ENCODE results near the gene GOLPH3L.
"Not testable (repeated sequence)": the region's sequence is repeated elsewhere in the genome, so short reads cannot be mapped to it uniquely, and the experiment has no call there.

GOLPH3L gene

GRCh38 chr1:150610576-150610975 lies 86.4 kb downstream of the GOLPH3L start:
- H3K27me3 ChIP-seq (ENCODE audit: insufficient read depth, low read length, poor library complexity, severe bottlenecking): no peaks in the 10 kb centered on the region
- no peaks in the 10 kb centered on the region for H3K79me2 ChIP-seq (ENCODE audit: insufficient read depth, low read length)
- no peaks in the 10 kb centered on the region for H3K9me3 ChIP-seq (ENCODE audit: insufficient read depth, low read depth, low read length)
- peaks cover 38% of the 10 kb centered on the region for H3K4me1 ChIP-seq (ENCODE audit: insufficient read depth, low read length, poor library complexity, severe bottlenecking)
- H3K9ac ChIP-seq (ENCODE audit: low read depth, low read length, poor library complexity, severe bottlenecking): no peak overlapping the region
- peaks cover 12% of the 10 kb centered on the region; the same call in 1 of the 2 replicates for H3F3A ChIP-seq (ENCODE audit: low read depth)
- no peak overlapping the region for H2AFZ ChIP-seq (ENCODE audit: low read length)
- H3K9me2 ChIP-seq (replicated peaks; ENCODE audit: low read depth, low read length): no peaks in the 10 kb centered on the region
- H4K20me1 ChIP-seq (ENCODE audit: insufficient read depth, low read length, poor library complexity, severe bottlenecking): no peaks in the 10 kb centered on the region
- no peak overlapping the region for H3K4me3 ChIP-seq (ENCODE audit: low read length, poor library complexity, severe bottlenecking)
- no peak for TF ChIP-seq EZH2phosphoT487 (IDR thresholded peaks at IDR 0.05; ENCODE audit: borderline replicate concordance)
- TF ChIP-seq, protein P1, sequence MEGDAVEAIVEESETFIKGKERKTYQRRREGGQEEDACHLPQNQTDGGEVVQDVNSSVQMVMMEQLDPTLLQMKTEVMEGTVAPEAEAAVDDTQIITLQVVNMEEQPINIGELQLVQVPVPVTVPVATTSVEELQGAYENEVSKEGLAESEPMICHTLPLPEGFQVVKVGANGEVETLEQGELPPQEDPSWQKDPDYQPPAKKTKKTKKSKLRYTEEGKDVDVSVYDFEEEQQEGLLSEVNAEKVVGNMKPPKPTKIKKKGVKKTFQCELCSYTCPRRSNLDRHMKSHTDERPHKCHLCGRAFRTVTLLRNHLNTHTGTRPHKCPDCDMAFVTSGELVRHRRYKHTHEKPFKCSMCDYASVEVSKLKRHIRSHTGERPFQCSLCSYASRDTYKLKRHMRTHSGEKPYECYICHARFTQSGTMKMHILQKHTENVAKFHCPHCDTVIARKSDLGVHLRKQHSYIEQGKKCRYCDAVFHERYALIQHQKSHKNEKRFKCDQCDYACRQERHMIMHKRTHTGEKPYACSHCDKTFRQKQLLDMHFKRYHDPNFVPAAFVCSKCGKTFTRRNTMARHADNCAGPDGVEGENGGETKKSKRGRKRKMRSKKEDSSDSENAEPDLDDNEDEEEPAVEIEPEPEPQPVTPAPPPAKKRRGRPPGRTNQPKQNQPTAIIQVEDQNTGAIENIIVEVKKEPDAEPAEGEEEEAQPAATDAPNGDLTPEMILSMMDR (conservative IDR thresholded peaks at IDR 0.05; ENCODE audit: low read length): no peak
- H3K4me2 ChIP-seq (ENCODE audit: low read depth, low read length, poor library complexity, severe bottlenecking): no peak overlapping the region
- H3K36me3 ChIP-seq (ENCODE audit: insufficient read depth, low read length): no peaks in the 10 kb centered on the region

- Histone ChIP-seq H3K79me2 (ENCODE audit: insufficient read depth, low read length) (no peaks in the 10 kb centered on the region), H3K4me2 (ENCODE audit: low read depth, low read length, poor library complexity, severe bottlenecking) (no peak overlapping the region), H3K4me1 (ENCODE audit: insufficient read depth, low read length, poor library complexity, severe bottlenecking) (peaks cover 31% of the 10 kb centered on the region), H3K9ac (ENCODE audit: low read depth, low read length, poor library complexity, severe bottlenecking) (no peak overlapping the region), H3K36me3 (ENCODE audit: insufficient read depth, low read length) (no peaks in the 10 kb centered on the region), H3F3A (ENCODE audit: low read depth) (peaks cover 12% of the 10 kb centered on the region; the same call in 1 of the 2 replicates), H3K27me3 (ENCODE audit: insufficient read depth, low read length, poor library complexity, severe bottlenecking) (no peaks in the 10 kb centered on the region), H3K4me3 (ENCODE audit: low read length, poor library complexity, severe bottlenecking) (no peak overlapping the region), H4K20me1 (ENCODE audit: insufficient read depth, low read length, poor library complexity, severe bottlenecking) (no peaks in the 10 kb centered on the region), H3K9me2 (replicated peaks; ENCODE audit: low read depth, low read length) (no peaks in the 10 kb centered on the region), H3K9me3 (ENCODE audit: insufficient read depth, low read depth, low read length) (no peaks in the 10 kb centered on the region), H2AFZ (ENCODE audit: low read length) (no peak overlapping the region)
- no peak for TF ChIP-seq EZH2phosphoT487 (IDR thresholded peaks at IDR 0.05; ENCODE audit: borderline replicate concordance)
- TF ChIP-seq, protein P1 (conservative IDR thresholded peaks at IDR 0.05; ENCODE audit: low read length): no peak
These were observed 87.2 kb downstream of the GOLPH3L start for GRCh38 chr1:150609732-150610131.

- H3K9ac ChIP-seq (ENCODE audit: low read depth, low read length, poor library complexity, severe bottlenecking): no peak overlapping the region
- H3K36me3 ChIP-seq (ENCODE audit: insufficient read depth, low read length): no peaks in the 10 kb centered on the region
- no peaks in the 10 kb centered on the region for H3K79me2 ChIP-seq (ENCODE audit: insufficient read depth, low read length)
- no peaks in the 10 kb centered on the region for H3F3A ChIP-seq (ENCODE audit: low read depth)
- H3K4me1 ChIP-seq (ENCODE audit: insufficient read depth, low read length, poor library complexity, severe bottlenecking): peaks cover 6% of the 10 kb centered on the region
- H3K9me3 ChIP-seq (ENCODE audit: insufficient read depth, low read depth, low read length): no peaks in the 10 kb centered on the region
- H3K4me3 ChIP-seq (ENCODE audit: low read length, poor library complexity, severe bottlenecking): no peak overlapping the region
- TF ChIP-seq, protein P1 (conservative IDR thresholded peaks at IDR 0.05; ENCODE audit: low read length): no peak
- no peak for TF ChIP-seq EZH2phosphoT487 (IDR thresholded peaks at IDR 0.05; ENCODE audit: borderline replicate concordance)
- H3K9me2 ChIP-seq (replicated peaks; ENCODE audit: low read depth, low read length): no peaks in the 10 kb centered on the region
- no peak overlapping the region for H3K4me2 ChIP-seq (ENCODE audit: low read depth, low read length, poor library complexity, severe bottlenecking)
- H3K27me3 ChIP-seq (ENCODE audit: insufficient read depth, low read length, poor library complexity, severe bottlenecking): no peaks in the 10 kb centered on the region
- H4K20me1 ChIP-seq (ENCODE audit: insufficient read depth, low read length, poor library complexity, severe bottlenecking): no peaks in the 10 kb centered on the region
- no peak overlapping the region for H2AFZ ChIP-seq (ENCODE audit: low read length)
These were observed 90.4 kb downstream of the GOLPH3L start for GRCh38 chr1:150606463-150607142.

DNA sequence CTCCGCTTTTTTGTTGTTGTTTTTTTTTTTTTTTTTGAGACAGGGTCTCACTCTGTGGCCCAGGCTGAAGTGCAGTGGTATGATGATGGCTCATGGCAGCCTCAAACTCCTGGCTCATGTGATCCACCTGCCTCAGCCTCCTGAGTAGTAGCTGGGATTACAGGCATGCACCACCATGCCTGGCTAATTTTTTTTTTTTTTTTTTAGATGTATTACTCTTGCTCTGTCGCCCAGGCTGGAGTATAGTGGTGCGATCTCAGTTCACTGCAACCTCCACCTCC lies 91.6 kb downstream of the GOLPH3L start:
- not testable (repeated sequence) for H3K27me3 ChIP-seq (ENCODE audit: insufficient read depth, low read length, poor library complexity, severe bottlenecking); H3K4me3 ChIP-seq (ENCODE audit: low read length, poor library complexity, severe bottlenecking); H3K9ac ChIP-seq (ENCODE audit: low read depth, low read length, poor library complexity, severe bottlenecking); H3K36me3 ChIP-seq (ENCODE audit: insufficient read depth, low read length); H2AFZ ChIP-seq (ENCODE audit: low read length); H3K9me2 ChIP-seq (replicated peaks; ENCODE audit: low read depth, low read length); H3F3A ChIP-seq (ENCODE audit: low read depth); H3K79me2 ChIP-seq (ENCODE audit: insufficient read depth, low read length); H3K4me2 ChIP-seq (ENCODE audit: low read depth, low read length, poor library complexity, severe bottlenecking); H3K9me3 ChIP-seq (ENCODE audit: insufficient read depth, low read depth, low read length); H4K20me1 ChIP-seq (ENCODE audit: insufficient read depth, low read length, poor library complexity, severe bottlenecking); H3K4me1 ChIP-seq (ENCODE audit: insufficient read depth, low read length, poor library complexity, severe bottlenecking)
